ENCODE measurements around the gene CDCP1.

CDCP1 gene

GRCh38 chr3:45110509-45110833 lies 35.7 kb downstream of the CDCP1 start:
- no peak for DNase-seq (ENCODE audit: low read depth)

GRCh38 chr3:45109771-45110508 lies 36.2 kb downstream of the CDCP1 start:
- no peak for DNase-seq (ENCODE audit: low read depth)

- DNase-seq (ENCODE audit: low read depth) = no peak
These were observed 39.3 kb downstream of the CDCP1 start for GRCh38 chr3:45106874-45107273.

GRCh38 chr3:45105855-45106671 lies 40.1 kb downstream of the CDCP1 start:
- peak; percentile 52 for DNase-seq (ENCODE audit: low read depth)

GRCh38 chr3:45104715-45105711 lies 41.2 kb downstream of the CDCP1 start:
- no peak for DNase-seq (ENCODE audit: low read depth)

- no peak for DNase-seq (ENCODE audit: low read depth)
These were observed 42.1 kb downstream of the CDCP1 start for GRCh38 chr3:45103753-45104714.

GRCh38 chr3:45103334-45103733 lies 42.8 kb downstream of the CDCP1 start:
- no peak for DNase-seq (ENCODE audit: low read depth)

GRCh38 chr3:45100981-45101407 lies 45.2 kb downstream of the CDCP1 start:
- no peak for DNase-seq (ENCODE audit: low read depth)

GRCh38 chr3:45098310-45098709 lies 47.9 kb downstream of the CDCP1 start:
- DNase-seq (ENCODE audit: low read depth) = no peak

GRCh38 chr3:45097296-45097883 lies 48.8 kb downstream of the CDCP1 start:
- DNase-seq (ENCODE audit: low read depth) = no peak

- DNase-seq (ENCODE audit: low read depth) = no peak
These were observed 50.2 kb downstream of the CDCP1 start for GRCh38 chr3:45095916-45096526.

GRCh38 chr3:45093176-45093575 lies 53.0 kb downstream of the CDCP1 start:
- DNase-seq (ENCODE audit: low read depth) = no peak

GRCh38 chr3:45092132-45093031 lies 53.8 kb downstream of the CDCP1 start:
- DNase-seq (ENCODE audit: low read depth) = no peak

GRCh38 chr3:45090855-45091254 lies 55.3 kb downstream of the CDCP1 start:
- DNase-seq (ENCODE audit: low read depth) = no peak

GRCh38 chr3:45088543-45089358 lies 57.4 kb downstream of the CDCP1 start:
- DNase-seq (ENCODE audit: low read depth) = no peak

- no peak for DNase-seq (ENCODE audit: low read depth)
These were observed 59.0 kb downstream of the CDCP1 start for GRCh38 chr3:45087155-45087554.

GRCh38 chr3:45084820-45085816 lies 61.1 kb downstream of the CDCP1 start:
- DNase-seq (ENCODE audit: low read depth) = no peak
